SK-N-SH treated with all-trans-retinoic acid at 6 μM for 48 hours (cell line): ENCODE measurements around the gene CYGB.
A peak's percentile ranks its signal among the peaks of the same experiment; 100 is the strongest.
"Not testable (repeated sequence)": the region's sequence is repeated elsewhere in the genome, so short reads cannot be mapped to it uniquely, and the experiment has no call there.

ENCODE experiments used
- ATAC-seq: fragments of 200-7000 bp; cut with Tn5 transposase; 3 replicates; pipeline ENCODE4 v1.9.1; 2020; ENCODE audit warnings: mild to moderate bottlenecking, moderate library complexity
- ARNTL ChIP-seq: fragments of 450-650 bp; formaldehyde crosslinking; IDR thresholded peaks from 2 replicates; pipeline ENCODE4 v1.5.0; 2020; ENCODE audit warnings: low read depth, mild to moderate bottlenecking, moderate library complexity, borderline replicate concordance
- BACH2 ChIP-seq: fragments of 250-450 bp; sonication (Bioruptor Pico); IDR thresholded peaks from 2 replicates; pipeline ENCODE4 v1.9.0; 2021; ENCODE audit warnings: mild to moderate bottlenecking, borderline replicate concordance
- CSDC2 ChIP-seq: fragments of 250-450 bp; sonication (Bioruptor Pico); IDR thresholded peaks from 2 replicates; pipeline ENCODE4 v1.5.0; 2020; ENCODE audit warnings: mild to moderate bottlenecking, moderate library complexity
- CSRNP3 ChIP-seq: fragments of 250-450 bp; sonication (Bioruptor Pico); IDR thresholded peaks from 2 replicates; pipeline ENCODE4 v1.5.1; 2021; ENCODE audit warnings: mild to moderate bottlenecking, moderate library complexity
- ESRRG ChIP-seq: fragments of 250-450 bp; sonication (Bioruptor Pico); IDR thresholded peaks from 2 replicates; pipeline ENCODE4 v1.6.1; 2021; ENCODE audit warnings: mild to moderate bottlenecking
- GLIS3 ChIP-seq: fragments of 250-450 bp; sonication (Bioruptor Pico); IDR thresholded peaks from 2 replicates; pipeline ENCODE4 v1.5.0; 2020; ENCODE audit warnings: mild to moderate bottlenecking, moderate library complexity
- ISL1 ChIP-seq: fragments of 250-450 bp; sonication (Bioruptor Pico); IDR thresholded peaks from 2 replicates; pipeline ENCODE4 v2.1.2; 2022; ENCODE audit warnings: mild to moderate bottlenecking, moderate library complexity
- OSR1 ChIP-seq: fragments of 250-450 bp; sonication (Bioruptor Pico); IDR thresholded peaks from 2 replicates; pipeline ENCODE4 v1.8.0; 2022; ENCODE audit warnings: moderate library complexity, mild to moderate bottlenecking, inconsistent platforms
- PATZ1 ChIP-seq: fragments of 250-450 bp; sonication (Bioruptor Pico); IDR thresholded peaks from 2 replicates; pipeline ENCODE4 v1.8.0; 2020; ENCODE audit warnings: mild to moderate bottlenecking, moderate library complexity, borderline replicate concordance
- POU6F1 ChIP-seq: fragments of 250-450 bp; sonication (Bioruptor Pico); IDR thresholded peaks from 2 replicates; pipeline ENCODE4 v1.8.0; 2021; ENCODE audit warnings: low read depth, mild to moderate bottlenecking, moderate library complexity, borderline replicate concordance
- PPARA ChIP-seq: fragments of 250-450 bp; sonication (Bioruptor Pico); IDR thresholded peaks from 2 replicates; pipeline ENCODE4 v1.5.0; 2020; ENCODE audit warnings: mild to moderate bottlenecking, borderline replicate concordance
- RARB ChIP-seq: fragments of 250-450 bp; sonication (Bioruptor Pico); IDR thresholded peaks from 2 replicates; pipeline ENCODE4 v1.8.0; 2021; ENCODE audit warnings: mild to moderate bottlenecking, moderate library complexity
- SNAI2 ChIP-seq: fragments of 250-450 bp; sonication (Bioruptor Pico); IDR thresholded peaks from 2 replicates; pipeline ENCODE4 v1.5.0; 2020; ENCODE audit warnings: mild to moderate bottlenecking, moderate library complexity
- TCF4 ChIP-seq: fragments of 250-450 bp; sonication (Bioruptor Pico); IDR thresholded peaks from 2 replicates; pipeline ENCODE4 v1.8.0; 2021; ENCODE audit warnings: mild to moderate bottlenecking, moderate library complexity, borderline replicate concordance
- TOX ChIP-seq: fragments of 250-450 bp; sonication (Bioruptor Pico); IDR thresholded peaks from 2 replicates; pipeline ENCODE4 v1.8.0; 2021; ENCODE audit warnings: mild to moderate bottlenecking, moderate library complexity, borderline replicate concordance
- TSHZ2 ChIP-seq: fragments of 250-450 bp; sonication (Bioruptor Pico); IDR thresholded peaks from 2 replicates; pipeline ENCODE4 v1.5.0; 2020; ENCODE audit warnings: mild to moderate bottlenecking, moderate library complexity
- ZC3H10 ChIP-seq: fragments of 250-450 bp; sonication (Bioruptor Pico); IDR thresholded peaks from 2 replicates; pipeline ENCODE4 v1.5.1; 2021; ENCODE audit warnings: mild to moderate bottlenecking, moderate library complexity
- ZFP3 ChIP-seq: fragments of 250-450 bp; sonication (Bioruptor Pico); IDR thresholded peaks from 2 replicates; pipeline ENCODE4 v1.5.0; 2020; ENCODE audit warnings: mild to moderate bottlenecking, moderate library complexity
- ZFP30 ChIP-seq: fragments of 450-650 bp; formaldehyde crosslinking; IDR thresholded peaks from 2 replicates; pipeline ENCODE4 v1.5.0; 2022; ENCODE audit warnings: mild to moderate bottlenecking, moderate library complexity
- ZNF70 ChIP-seq: fragments of 450-650 bp; formaldehyde crosslinking; IDR thresholded peaks from 2 replicates; pipeline ENCODE4 v1.5.0; 2020; ENCODE audit warnings: mild to moderate bottlenecking, moderate library complexity
- ZNF8 ChIP-seq: fragments of 450-650 bp; formaldehyde crosslinking; IDR thresholded peaks from 2 replicates; pipeline ENCODE4 v1.5.0; 2020; ENCODE audit warnings: mild to moderate bottlenecking, moderate library complexity

Gene CYGB

GRCh38 chr17:76523084-76524037, 14.1 kb downstream of the CYGB start:
- peak; percentile 89 for ATAC-seq
- TF ChIP-seq TSHZ2 (CRISPR knock-in tag) (0 out of 2 replicates have a peak, but pooled peaks have one; percentile 61), GLIS3 (CRISPR knock-in tag) (no peak), ARNTL (CRISPR knock-in tag) (0 out of 2 replicates have a peak, but pooled peaks have one; percentile 8), ZC3H10 (CRISPR knock-in tag) (no peak), ZFP30 (peak; percentile 37; the same call in 1 of the 2 replicates)

GRCh38 chr17:76521683-76522082, 15.8 kb downstream of the CYGB start:
- ATAC-seq, result not testable (repeated sequence)

GRCh38 chr17:76521262-76521661, 16.2 kb downstream of the CYGB start:
- no peak for ATAC-seq
- no peak for TF ChIP-seq ARNTL (CRISPR knock-in tag)
- no peak for TF ChIP-seq BACH2
- no peak for TF ChIP-seq POU6F1 (CRISPR knock-in tag)
- no peak for TF ChIP-seq CSDC2 (CRISPR knock-in tag)
- no peak for TF ChIP-seq ZC3H10 (CRISPR knock-in tag)
- TF ChIP-seq ZFP3 (CRISPR knock-in tag), result no peak

GRCh38 chr17:76519048-76519966, 18.2 kb downstream of the CYGB start:
- no peak for TF ChIP-seq SNAI2 (CRISPR knock-in tag)
- TF ChIP-seq OSR1, result no peak
- TF ChIP-seq ZFP3 (CRISPR knock-in tag), result no peak
- no peak for TF ChIP-seq TCF4 (CRISPR knock-in tag)
- TF ChIP-seq GLIS3 (CRISPR knock-in tag), result no peak
- TF ChIP-seq ESRRG (CRISPR knock-in tag), result no peak
- TF ChIP-seq TOX (CRISPR knock-in tag), result no peak
- no peak for TF ChIP-seq PPARA (CRISPR knock-in tag)
- TF ChIP-seq ISL1 (CRISPR knock-in tag), result no peak
- TF ChIP-seq CSRNP3, result no peak
- TF ChIP-seq RARB, result no peak
- no peak for TF ChIP-seq BACH2
- no peak for TF ChIP-seq POU6F1 (CRISPR knock-in tag)
- no peak for TF ChIP-seq PATZ1 (CRISPR knock-in tag)
- no peak for TF ChIP-seq ZNF8 (CRISPR knock-in tag)
- no peak for TF ChIP-seq ZNF70 (CRISPR knock-in tag)
- TF ChIP-seq, all 23 proteins: peak for 0
- no peak for ATAC-seq
